ENCODE results near the gene CCT6B. TPM values are rescaled to one million over a fixed set of nuclear protein-coding genes. Genes with fewer than 3 reads are reported as not detected.

Gene CCT6B
- total RNA-seq, 1 experiment from 2014 or later, result 3.7 TPM

GRCh38 chr17:34988644-34989043 lies 27.4 kb upstream of the CCT6B start:
- H3K9me2 ChIP-seq (ENCODE audit: insufficient read depth), result no peaks in the 10 kb centered on the region
- H3K4me1 ChIP-seq (replicated peaks; ENCODE audit: insufficient read depth), result no peaks in the 10 kb centered on the region
- no peaks in the 10 kb centered on the region for H3K9me3 ChIP-seq (ENCODE audit: insufficient read depth, low read depth)
- H2AFZ ChIP-seq, result no peak overlapping the region
- no TSS peak for BruUV-seq (replicated peaks)
- H3K36me3 ChIP-seq (ENCODE audit: low read depth), result no peaks in the 10 kb centered on the region; the same call in 1 of the 2 replicates
- intact Hi-C loops (cut with micrococcal nuclease; ENCODE audit: unreplicated experiment), result loop anchor here (10.0 kb wide), 1 partner anchor 546 kb away; the partner anchor contains the start of gene SLFN12L
- no peak for TF ChIP-seq CTCF (conservative IDR thresholded peaks at IDR 0.05)
- TF ChIP-seq EZH2 (IDR thresholded peaks at IDR 0.05; ENCODE audit: low read depth), result no peak
- H3K27me3 ChIP-seq (ENCODE audit: insufficient read depth, low read depth), result no peaks in the 10 kb centered on the region
- H3K79me2 ChIP-seq (ENCODE audit: low read depth), result no peaks in the 10 kb centered on the region
- H3K4me2 ChIP-seq, result no peak overlapping the region
- no peaks in the 10 kb centered on the region for H3F3A ChIP-seq (ENCODE audit: insufficient read depth, low read depth)
- ChIA-PET POLR2A (ENCODE audit: unreplicated experiment) (no interaction called here), CTCF (no interaction called here)
- H3K27ac ChIP-seq, result no peak overlapping the region
- no peaks in the 10 kb centered on the region for H4K20me1 ChIP-seq (ENCODE audit: insufficient read depth)
- H3K4me3 ChIP-seq, result no peak overlapping the region
- DNase-seq, result no peak

GRCh38 chr17:34987232-34987631 lies 26.0 kb upstream of the CCT6B start:
- no peaks in the 10 kb centered on the region; the same call in 1 of the 2 replicates for H3K36me3 ChIP-seq (ENCODE audit: low read depth)
- TF ChIP-seq EZH2 (IDR thresholded peaks at IDR 0.05; ENCODE audit: low read depth), result no peak
- TF ChIP-seq CTCF (conservative IDR thresholded peaks at IDR 0.05), result no peak
- BruUV-seq (replicated peaks), result no TSS peak
- no peaks in the 10 kb centered on the region for H3F3A ChIP-seq (ENCODE audit: insufficient read depth, low read depth)
- no peak overlapping the region for H3K4me3 ChIP-seq
- H3K4me2 ChIP-seq, result no peak overlapping the region
- intact Hi-C loops (cut with micrococcal nuclease; ENCODE audit: unreplicated experiment), result loop anchor here (10.0 kb wide), 1 partner anchor 548 kb away; the partner anchor contains the start of gene SLFN12L
- no peaks in the 10 kb centered on the region; the same call in 1 of the 2 replicates for H3K79me2 ChIP-seq (ENCODE audit: low read depth)
- no peaks in the 10 kb centered on the region for H4K20me1 ChIP-seq (ENCODE audit: insufficient read depth)
- CTCF ChIA-PET, result no interaction called here
- no peaks in the 10 kb centered on the region for H3K9me3 ChIP-seq (ENCODE audit: insufficient read depth, low read depth)
- no peaks in the 10 kb centered on the region for H3K4me1 ChIP-seq (replicated peaks; ENCODE audit: insufficient read depth)
- no peaks in the 10 kb centered on the region for H3K27me3 ChIP-seq (ENCODE audit: insufficient read depth, low read depth)
- no peak for DNase-seq
- POLR2A ChIA-PET (ENCODE audit: unreplicated experiment), result no interaction called here
- no peaks in the 10 kb centered on the region for H3K9me2 ChIP-seq (ENCODE audit: insufficient read depth)
- no peak overlapping the region for H3K27ac ChIP-seq
- H2AFZ ChIP-seq, result no peak overlapping the region

GRCh38 chr17:34981538-34982241 lies 20.4 kb upstream of the CCT6B start:
- no peaks in the 10 kb centered on the region for H3K9me3 ChIP-seq (ENCODE audit: insufficient read depth, low read depth)
- POLR2A ChIA-PET (ENCODE audit: unreplicated experiment), result interaction anchor here (0.6 to 0.7 kb wide), 2 partner anchors 20 to 691 kb away, joined by 3 to 4 read pairs; no protein-coding TSS in a partner anchor
- BruUV-seq (replicated peaks), result no TSS peak
- CTCF ChIA-PET, result interaction anchor here (0.6 kb wide), 1 partner anchor 138 kb away, joined by 6 read pairs; no protein-coding TSS in a partner anchor
- H3F3A ChIP-seq (ENCODE audit: insufficient read depth, low read depth), result peaks cover 12% of the 10 kb centered on the region; the same call in 1 of the 2 replicates
- H3K4me3 ChIP-seq, result peak overlapping the region; percentile 62
- no peaks in the 10 kb centered on the region for H3K36me3 ChIP-seq (ENCODE audit: low read depth)
- peak overlapping the region; percentile 84 for H3K4me2 ChIP-seq
- peak overlapping the region; percentile 87 for H3K27ac ChIP-seq
- no peaks in the 10 kb centered on the region for H3K9me2 ChIP-seq (ENCODE audit: insufficient read depth)
- intact Hi-C loops (cut with micrococcal nuclease; ENCODE audit: unreplicated experiment), result loop anchor here (1.0 to 10.0 kb wide), 3 partner anchors 20 to 553 kb away; partner anchors contain the start of genes CCT6B, SLFN12L and ZNF830
- peaks cover 8% of the 10 kb centered on the region for H3K79me2 ChIP-seq (ENCODE audit: low read depth)
- no peaks in the 10 kb centered on the region for H3K27me3 ChIP-seq (ENCODE audit: insufficient read depth, low read depth)
- no peaks in the 10 kb centered on the region for H4K20me1 ChIP-seq (ENCODE audit: insufficient read depth)
- TF ChIP-seq CTCF (conservative IDR thresholded peaks at IDR 0.05) (no peak), EZH2 (IDR thresholded peaks at IDR 0.05; ENCODE audit: low read depth) (no peak)
- DNase-seq, result no peak
- H3K4me1 ChIP-seq (replicated peaks; ENCODE audit: insufficient read depth), result peaks cover 9% of the 10 kb centered on the region
- peak overlapping the region; percentile 91 for H2AFZ ChIP-seq
